H9 (cell line): ENCODE results near the gene RGS3. TPM values are rescaled to one million over a fixed set of nuclear protein-coding genes. Genes with fewer than 3 reads are reported as not detected.

Experiments used
- DNase-seq: peaks from one replicate; pipeline ENCODE4 v3.0.0-alpha.2; 2017
- H2AFZ ChIP-seq: one replicate; pipeline ENCODE4 v1.6.1; 2013; ENCODE audit warnings: mild to moderate bottlenecking, low read length, control low read depth, moderate library complexity
- H2AK5ac ChIP-seq: 2 replicates; pipeline ENCODE4 v1.6.1; 2013; ENCODE audit warnings: low read length, control low read depth, mixed read lengths; ENCODE audit not compliant: insufficient read length
- H2BK120ac ChIP-seq: one replicate; pipeline ENCODE4 v1.6.1; 2013; ENCODE audit warnings: low read depth, mild to moderate bottlenecking, low read length, control low read depth, inconsistent platforms; ENCODE audit not compliant: poor library complexity, severe bottlenecking
- H2BK12ac ChIP-seq: 2 replicates; pipeline ENCODE4 v1.6.1; 2013; ENCODE audit warnings: low read length, control low read depth, mixed read lengths, low read depth; ENCODE audit not compliant: insufficient read length
- H2BK15ac ChIP-seq: 2 replicates; pipeline ENCODE4 v1.6.1; 2013; ENCODE audit warnings: low read depth, low read length, control low read depth
- H2BK20ac ChIP-seq: one replicate; pipeline ENCODE4 v1.6.1; 2013; ENCODE audit warnings: low read depth, mild to moderate bottlenecking, low read length, control low read depth, inconsistent platforms; ENCODE audit not compliant: poor library complexity, severe bottlenecking
- H2BK5ac ChIP-seq: 2 replicates; pipeline ENCODE4 v1.6.1; 2013; ENCODE audit warnings: low read length, control low read depth, mixed read lengths; ENCODE audit not compliant: insufficient read length
- H3K14ac ChIP-seq: 2 replicates; pipeline ENCODE4 v1.6.1; 2013; ENCODE audit warnings: low read length, control low read depth; ENCODE audit not compliant: insufficient read depth
- H3K18ac ChIP-seq: 2 replicates; pipeline ENCODE4 v1.6.1; 2013; ENCODE audit warnings: low read depth, mild to moderate bottlenecking, mixed read lengths, low read length, control low read depth; ENCODE audit not compliant: insufficient read length
- H3K23ac ChIP-seq: 2 replicates; pipeline ENCODE4 v1.6.1; 2013; ENCODE audit warnings: low read length, control low read depth, mixed read lengths, low read depth; ENCODE audit not compliant: insufficient read length
- H3K23me2 ChIP-seq: 2 replicates; pipeline ENCODE4 v1.6.1; 2013; ENCODE audit warnings: low read depth, mild to moderate bottlenecking, mixed read lengths, low read length, control low read depth; ENCODE audit not compliant: insufficient read length, poor library complexity, severe bottlenecking
- H3K27ac ChIP-seq: 2 replicates; pipeline ENCODE4 v1.5.1; 2013; ENCODE audit warnings: low read length, control low read depth, mixed read lengths, low read depth; ENCODE audit not compliant: insufficient read length
- H3K27me3 ChIP-seq: 2 replicates; pipeline ENCODE4 v1.6.1; 2013; ENCODE audit warnings: low read length, control low read depth, inconsistent platforms; ENCODE audit not compliant: insufficient read depth
- H3K4ac ChIP-seq: 2 replicates; pipeline ENCODE4 v1.6.1; 2013; ENCODE audit warnings: low read depth, mild to moderate bottlenecking, control low read depth, inconsistent platforms, low read length, moderate library complexity
- H3K4me1 ChIP-seq: 2 replicates; pipeline ENCODE4 v1.6.1; 2013; ENCODE audit warnings: low read length, control low read depth, inconsistent platforms; ENCODE audit not compliant: insufficient read depth
- H3K4me2 ChIP-seq: 2 replicates; pipeline ENCODE4 v1.6.1; 2013; ENCODE audit warnings: low read length, control low read depth, mixed read lengths; ENCODE audit not compliant: insufficient read length, insufficient read depth
- H3K56ac ChIP-seq: 2 replicates; pipeline ENCODE4 v1.6.1; 2013; ENCODE audit warnings: low read depth, mild to moderate bottlenecking, mixed read lengths, low read length, control low read depth; ENCODE audit not compliant: insufficient read length
- H3K79me1 ChIP-seq: 2 replicates; pipeline ENCODE4 v1.6.1; 2013; ENCODE audit warnings: low read depth, mild to moderate bottlenecking, moderate library complexity, low read length, control low read depth, inconsistent platforms; ENCODE audit not compliant: insufficient read depth, poor library complexity, severe bottlenecking
- H3K79me2 ChIP-seq: 2 replicates; pipeline ENCODE4 v1.6.1; 2013; ENCODE audit warnings: low read length, control low read depth, inconsistent platforms; ENCODE audit not compliant: insufficient read depth
- H3K9ac ChIP-seq: 2 replicates; pipeline ENCODE4 v1.6.1; 2013; ENCODE audit warnings: low read length, control low read depth, mixed read lengths; ENCODE audit not compliant: insufficient read length; ENCODE audit errors: extremely low read depth
- H3K9me3 ChIP-seq: one replicate; pipeline ENCODE4 v1.6.1; 2013; ENCODE audit warnings: low read depth, low read length, inconsistent platforms; ENCODE audit not compliant: control insufficient read depth
- H3T11ph ChIP-seq: one replicate; pipeline ENCODE4 v1.6.1; 2013; ENCODE audit warnings: mild to moderate bottlenecking, low read length, control low read depth, inconsistent platforms
- H4K20me1 ChIP-seq: one replicate; pipeline ENCODE4 v1.6.1; 2013; ENCODE audit not compliant: control insufficient read depth, insufficient read length, insufficient read depth
- H4K5ac ChIP-seq: 2 replicates; pipeline ENCODE4 v1.6.1; 2013; ENCODE audit warnings: low read depth, mild to moderate bottlenecking, mixed read lengths, low read length, control low read depth; ENCODE audit not compliant: insufficient read length
- H4K8ac ChIP-seq: replicated peaks from 2 replicates; pipeline ENCODE4 v1.6.1; 2013; ENCODE audit warnings: low read length, control low read depth, mixed read lengths, low read depth; ENCODE audit not compliant: insufficient read length
- H4K91ac ChIP-seq: 2 replicates; pipeline ENCODE4 v1.6.1; 2013; ENCODE audit warnings: low read depth, mild to moderate bottlenecking, moderate library complexity, mixed read lengths, low read length, control low read depth; ENCODE audit not compliant: insufficient read length
- H3K27ac Mint-ChIP-seq, 3 experiments: 2 replicates in 2 of 3; 3 replicates in 1 of 3; pipeline ENCODE4 v1.8.0; 2020 to 2021; ENCODE audit warnings: mixed read lengths in 3 of 3, mild to moderate bottlenecking in 1 of 3, moderate library complexity in 1 of 3
- H3K27me3 Mint-ChIP-seq: 2 replicates; pipeline ENCODE4 v1.8.0; 2021; ENCODE audit warnings: low read depth, mild to moderate bottlenecking, moderate library complexity, mixed read lengths
- H3K36me3 Mint-ChIP-seq, 3 experiments: 2 replicates in 2 of 3; 3 replicates in 1 of 3; pipeline ENCODE4 v1.8.0; 2020 to 2021; ENCODE audit warnings: low read depth in 3 of 3, mixed read lengths in 3 of 3; ENCODE audit not compliant: insufficient read depth in 1 of 3
- H3K4me1 Mint-ChIP-seq, 2 experiments: 2 replicates each; pipeline ENCODE4 v1.8.0; 2020; ENCODE audit warnings: mixed read lengths in 2 of 2
- H3K4me3 Mint-ChIP-seq, 2 experiments: 2 replicates in 1 of 2; 3 replicates in 1 of 2; pipeline ENCODE4 v1.8.0; 2020 to 2021; ENCODE audit warnings: mild to moderate bottlenecking in 2 of 2, mixed read lengths in 2 of 2, moderate library complexity in 1 of 2
- H3K9me3 Mint-ChIP-seq, 2 experiments: 2 replicates in 1 of 2; 3 replicates in 1 of 2; pipeline ENCODE4 v1.8.0; 2020; ENCODE audit warnings: mild to moderate bottlenecking in 2 of 2, mixed read lengths in 2 of 2, moderate library complexity in 1 of 2
- WGBS: extraction: QIAGEN DNeasy Blood & Tissue Kit; methylation state at CpG from one replicate; pipeline ENCODE4 v1.1.7; 2013; ENCODE audit warnings: missing lambda C conversion rate, low lambda C conversion rate, mixed read lengths; ENCODE audit not compliant: insufficient read length; ENCODE audit errors: extremely low coverage; 5-methylcytosine and 5-hydroxymethylcytosine counted together
- total RNA-seq: library from RNA; stranded (reverse); gene quantifications from 2 replicates; pipeline ENCODE4 v1.2.1, GENCODE V29; 2021
- TF ChIP-seq, protein P1 (sequence below): fragments of 200-600 bp; sonication (generic); conservative IDR thresholded peaks from 3 replicates; pipeline ENCODE4 v1.8.0; 2021; ENCODE audit warnings: antibody characterized with exemption, mild to moderate bottlenecking

Gene RGS3
- total RNA-seq, 1 experiment from 2014 or later, result 13.9 TPM

DNA sequence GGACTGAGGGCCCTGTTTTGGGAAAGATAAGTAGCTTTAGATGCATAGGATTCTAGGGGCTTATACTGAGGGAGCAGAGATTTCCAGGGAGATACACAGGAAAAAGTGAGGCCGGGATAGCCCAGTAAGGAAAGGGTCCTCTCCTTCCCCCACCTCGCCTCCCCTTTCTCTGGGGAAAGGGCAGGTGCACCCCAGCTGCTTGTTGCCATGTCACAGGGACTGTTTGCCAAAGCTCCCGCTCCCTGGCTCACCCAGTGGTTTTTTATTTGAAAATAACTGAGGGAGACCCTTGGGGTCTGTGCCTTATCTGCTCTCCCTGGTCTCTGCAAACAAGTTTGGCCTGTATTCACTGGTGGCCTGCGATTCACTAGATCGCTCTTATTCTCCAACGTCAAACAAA, 51.2 kb downstream of the RGS3 start:
- Mint-ChIP-seq H3K9me3 (no peaks in the 10 kb centered on the region), H3K36me3 (peaks cover 0 to 18% (median 5%) of the 10 kb centered on the region in 3 experiments; a peak in 4 of 7 replicates), H3K4me3 (no peak overlapping the region; a peak in 1 of 5 replicates), H3K27ac (peak overlapping the region in 2 of 3 experiments; percentile 44 to 57; a peak in 2 of 7 replicates), H3K4me1 (peaks cover 0 to 7% of the 10 kb centered on the region in 2 experiments; a peak in 1 of 4 replicates), H3K27me3 (no peaks in the 10 kb centered on the region)
- no peak overlapping the region for H4K91ac ChIP-seq
- H2BK15ac ChIP-seq, result no peak overlapping the region
- H3K23me2 ChIP-seq, result no peaks in the 10 kb centered on the region
- H2AFZ ChIP-seq, result no peak overlapping the region
- H4K20me1 ChIP-seq, result no peaks in the 10 kb centered on the region
- H4K8ac ChIP-seq, result no peak overlapping the region
- no peak overlapping the region for H3K18ac ChIP-seq
- no peak overlapping the region for H3K23ac ChIP-seq
- H3K79me2 ChIP-seq, result no peaks in the 10 kb centered on the region
- H3K9ac ChIP-seq, result no peak overlapping the region
- H3K4ac ChIP-seq, result no peak overlapping the region
- no peak overlapping the region for H2BK5ac ChIP-seq
- no peaks in the 10 kb centered on the region for H3K4me1 ChIP-seq
- H3K14ac ChIP-seq, result no peak overlapping the region
- no peak overlapping the region for H4K5ac ChIP-seq
- no peak overlapping the region for H3K4me2 ChIP-seq
- no CpG with 5 or more reads among the region's 6 CpGs for WGBS
- H2BK120ac ChIP-seq, result no peak overlapping the region
- DNase-seq, result no peak
- H2BK20ac ChIP-seq, result no peak overlapping the region
- no peaks in the 10 kb centered on the region for H3K27me3 ChIP-seq
- no peak overlapping the region for H3T11ph ChIP-seq
- no peak overlapping the region for H3K27ac ChIP-seq
- no peak overlapping the region for H2AK5ac ChIP-seq
- TF ChIP-seq, protein P1, sequence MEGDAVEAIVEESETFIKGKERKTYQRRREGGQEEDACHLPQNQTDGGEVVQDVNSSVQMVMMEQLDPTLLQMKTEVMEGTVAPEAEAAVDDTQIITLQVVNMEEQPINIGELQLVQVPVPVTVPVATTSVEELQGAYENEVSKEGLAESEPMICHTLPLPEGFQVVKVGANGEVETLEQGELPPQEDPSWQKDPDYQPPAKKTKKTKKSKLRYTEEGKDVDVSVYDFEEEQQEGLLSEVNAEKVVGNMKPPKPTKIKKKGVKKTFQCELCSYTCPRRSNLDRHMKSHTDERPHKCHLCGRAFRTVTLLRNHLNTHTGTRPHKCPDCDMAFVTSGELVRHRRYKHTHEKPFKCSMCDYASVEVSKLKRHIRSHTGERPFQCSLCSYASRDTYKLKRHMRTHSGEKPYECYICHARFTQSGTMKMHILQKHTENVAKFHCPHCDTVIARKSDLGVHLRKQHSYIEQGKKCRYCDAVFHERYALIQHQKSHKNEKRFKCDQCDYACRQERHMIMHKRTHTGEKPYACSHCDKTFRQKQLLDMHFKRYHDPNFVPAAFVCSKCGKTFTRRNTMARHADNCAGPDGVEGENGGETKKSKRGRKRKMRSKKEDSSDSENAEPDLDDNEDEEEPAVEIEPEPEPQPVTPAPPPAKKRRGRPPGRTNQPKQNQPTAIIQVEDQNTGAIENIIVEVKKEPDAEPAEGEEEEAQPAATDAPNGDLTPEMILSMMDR, result no peak
- no peak overlapping the region for H3K56ac ChIP-seq
- H2BK12ac ChIP-seq, result no peak overlapping the region
- H3K9me3 ChIP-seq, result no peaks in the 10 kb centered on the region
- no peaks in the 10 kb centered on the region for H3K79me1 ChIP-seq
